ENCODE measurements around the gene TEX47. TPM values are rescaled to one million over a fixed set of nuclear protein-coding genes. Genes with fewer than 3 reads are reported as not detected.

Gene TEX47
- total and polyA plus RNA-seq, 2 experiments from 2014 or later, result not detected

DNA sequence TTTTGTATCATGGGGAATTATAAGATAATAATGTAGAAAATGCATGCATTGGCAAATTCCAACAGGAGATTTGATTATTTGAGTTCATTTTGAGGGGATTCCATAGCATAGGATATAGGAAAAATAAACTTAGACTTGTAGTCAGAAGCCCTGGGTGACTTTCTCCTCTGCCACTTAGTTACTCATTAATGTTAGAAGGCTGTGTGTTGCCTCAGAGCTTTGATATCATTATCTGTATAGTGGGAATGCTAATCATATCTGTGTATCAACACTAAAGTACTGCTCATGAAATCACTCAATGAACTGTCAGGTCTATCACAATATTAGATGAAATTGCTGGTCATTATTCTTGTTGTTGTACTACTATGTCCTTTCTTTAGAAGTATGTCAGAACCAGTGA lies 23.0 kb upstream of the TEX47 start (continued):
- TF ChIP-seq, protein P1, sequence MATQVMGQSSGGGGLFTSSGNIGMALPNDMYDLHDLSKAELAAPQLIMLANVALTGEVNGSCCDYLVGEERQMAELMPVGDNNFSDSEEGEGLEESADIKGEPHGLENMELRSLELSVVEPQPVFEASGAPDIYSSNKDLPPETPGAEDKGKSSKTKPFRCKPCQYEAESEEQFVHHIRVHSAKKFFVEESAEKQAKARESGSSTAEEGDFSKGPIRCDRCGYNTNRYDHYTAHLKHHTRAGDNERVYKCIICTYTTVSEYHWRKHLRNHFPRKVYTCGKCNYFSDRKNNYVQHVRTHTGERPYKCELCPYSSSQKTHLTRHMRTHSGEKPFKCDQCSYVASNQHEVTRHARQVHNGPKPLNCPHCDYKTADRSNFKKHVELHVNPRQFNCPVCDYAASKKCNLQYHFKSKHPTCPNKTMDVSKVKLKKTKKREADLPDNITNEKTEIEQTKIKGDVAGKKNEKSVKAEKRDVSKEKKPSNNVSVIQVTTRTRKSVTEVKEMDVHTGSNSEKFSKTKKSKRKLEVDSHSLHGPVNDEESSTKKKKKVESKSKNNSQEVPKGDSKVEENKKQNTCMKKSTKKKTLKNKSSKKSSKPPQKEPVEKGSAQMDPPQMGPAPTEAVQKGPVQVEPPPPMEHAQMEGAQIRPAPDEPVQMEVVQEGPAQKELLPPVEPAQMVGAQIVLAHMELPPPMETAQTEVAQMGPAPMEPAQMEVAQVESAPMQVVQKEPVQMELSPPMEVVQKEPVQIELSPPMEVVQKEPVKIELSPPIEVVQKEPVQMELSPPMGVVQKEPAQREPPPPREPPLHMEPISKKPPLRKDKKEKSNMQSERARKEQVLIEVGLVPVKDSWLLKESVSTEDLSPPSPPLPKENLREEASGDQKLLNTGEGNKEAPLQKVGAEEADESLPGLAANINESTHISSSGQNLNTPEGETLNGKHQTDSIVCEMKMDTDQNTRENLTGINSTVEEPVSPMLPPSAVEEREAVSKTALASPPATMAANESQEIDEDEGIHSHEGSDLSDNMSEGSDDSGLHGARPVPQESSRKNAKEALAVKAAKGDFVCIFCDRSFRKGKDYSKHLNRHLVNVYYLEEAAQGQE (IDR thresholded peaks at IDR 0.05; ENCODE audit: unreplicated experiment), result no peak
- TF ChIP-seq POLR2AphosphoS5 (IDR thresholded peaks at IDR 0.05; ENCODE audit: low read depth) (no peak), STAT1 (IDR thresholded peaks at IDR 0.05; ENCODE audit: unreplicated experiment) (no peak), CREB1 (CRISPR knock-in tag; IDR thresholded peaks at IDR 0.05; ENCODE audit: low read depth) (no peak)
- TF ChIP-seq, protein P2, sequence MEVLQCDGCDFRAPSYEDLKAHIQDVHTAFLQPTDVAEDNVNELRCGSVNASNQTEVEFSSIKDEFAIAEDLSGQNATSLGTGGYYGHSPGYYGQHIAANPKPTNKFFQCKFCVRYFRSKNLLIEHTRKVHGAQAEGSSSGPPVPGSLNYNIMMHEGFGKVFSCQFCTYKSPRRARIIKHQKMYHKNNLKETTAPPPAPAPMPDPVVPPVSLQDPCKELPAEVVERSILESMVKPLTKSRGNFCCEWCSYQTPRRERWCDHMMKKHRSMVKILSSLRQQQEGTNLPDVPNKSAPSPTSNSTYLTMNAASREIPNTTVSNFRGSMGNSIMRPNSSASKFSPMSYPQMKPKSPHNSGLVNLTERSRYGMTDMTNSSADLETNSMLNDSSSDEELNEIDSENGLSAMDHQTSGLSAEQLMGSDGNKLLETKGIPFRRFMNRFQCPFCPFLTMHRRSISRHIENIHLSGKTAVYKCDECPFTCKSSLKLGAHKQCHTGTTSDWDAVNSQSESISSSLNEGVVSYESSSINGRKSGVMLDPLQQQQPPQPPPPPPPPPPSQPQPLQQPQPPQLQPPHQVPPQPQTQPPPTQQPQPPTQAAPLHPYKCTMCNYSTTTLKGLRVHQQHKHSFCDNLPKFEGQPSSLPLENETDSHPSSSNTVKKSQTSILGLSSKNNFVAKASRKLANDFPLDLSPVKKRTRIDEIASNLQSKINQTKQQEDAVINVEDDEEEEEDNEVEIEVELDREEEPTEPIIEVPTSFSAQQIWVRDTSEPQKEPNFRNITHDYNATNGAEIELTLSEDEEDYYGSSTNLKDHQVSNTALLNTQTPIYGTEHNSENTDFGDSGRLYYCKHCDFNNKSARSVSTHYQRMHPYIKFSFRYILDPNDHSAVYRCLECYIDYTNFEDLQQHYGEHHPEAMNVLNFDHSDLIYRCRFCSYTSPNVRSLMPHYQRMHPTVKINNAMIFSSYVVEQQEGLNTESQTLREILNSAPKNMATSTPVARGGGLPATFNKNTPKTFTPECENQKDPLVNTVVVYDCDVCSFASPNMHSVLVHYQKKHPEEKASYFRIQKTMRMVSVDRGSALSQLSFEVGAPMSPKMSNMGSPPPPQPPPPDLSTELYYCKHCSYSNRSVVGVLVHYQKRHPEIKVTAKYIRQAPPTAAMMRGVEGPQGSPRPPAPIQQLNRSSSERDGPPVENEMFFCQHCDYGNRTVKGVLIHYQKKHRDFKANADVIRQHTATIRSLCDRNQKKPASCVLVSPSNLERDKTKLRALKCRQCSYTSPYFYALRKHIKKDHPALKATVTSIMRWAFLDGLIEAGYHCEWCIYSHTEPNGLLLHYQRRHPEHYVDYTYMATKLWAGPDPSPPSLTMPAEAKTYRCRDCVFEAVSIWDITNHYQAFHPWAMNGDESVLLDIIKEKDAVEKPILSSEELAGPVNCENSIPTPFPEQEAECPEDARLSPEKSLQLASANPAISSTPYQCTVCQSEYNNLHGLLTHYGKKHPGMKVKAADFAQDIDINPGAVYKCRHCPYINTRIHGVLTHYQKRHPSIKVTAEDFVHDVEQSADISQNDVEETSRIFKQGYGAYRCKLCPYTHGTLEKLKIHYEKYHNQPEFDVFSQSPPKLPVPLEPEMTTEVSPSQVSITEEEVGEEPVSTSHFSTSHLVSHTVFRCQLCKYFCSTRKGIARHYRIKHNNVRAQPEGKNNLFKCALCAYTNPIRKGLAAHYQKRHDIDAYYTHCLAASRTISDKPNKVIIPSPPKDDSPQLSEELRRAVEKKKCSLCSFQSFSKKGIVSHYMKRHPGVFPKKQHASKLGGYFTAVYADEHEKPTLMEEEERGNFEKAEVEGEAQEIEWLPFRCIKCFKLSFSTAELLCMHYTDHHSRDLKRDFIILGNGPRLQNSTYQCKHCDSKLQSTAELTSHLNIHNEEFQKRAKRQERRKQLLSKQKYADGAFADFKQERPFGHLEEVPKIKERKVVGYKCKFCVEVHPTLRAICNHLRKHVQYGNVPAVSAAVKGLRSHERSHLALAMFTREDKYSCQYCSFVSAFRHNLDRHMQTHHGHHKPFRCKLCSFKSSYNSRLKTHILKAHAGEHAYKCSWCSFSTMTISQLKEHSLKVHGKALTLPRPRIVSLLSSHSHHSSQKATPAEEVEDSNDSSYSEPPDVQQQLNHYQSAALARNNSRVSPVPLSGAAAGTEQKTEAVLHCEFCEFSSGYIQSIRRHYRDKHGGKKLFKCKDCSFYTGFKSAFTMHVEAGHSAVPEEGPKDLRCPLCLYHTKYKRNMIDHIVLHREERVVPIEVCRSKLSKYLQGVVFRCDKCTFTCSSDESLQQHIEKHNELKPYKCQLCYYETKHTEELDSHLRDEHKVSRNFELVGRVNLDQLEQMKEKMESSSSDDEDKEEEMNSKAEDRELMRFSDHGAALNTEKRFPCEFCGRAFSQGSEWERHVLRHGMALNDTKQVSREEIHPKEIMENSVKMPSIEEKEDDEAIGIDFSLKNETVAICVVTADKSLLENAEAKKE (CRISPR knock-in tag; IDR thresholded peaks at IDR 0.05), result no peak
